ENCODE results near the gene GLI3.
A peak's percentile ranks its signal among the peaks of the same experiment; 100 is the strongest.

The GLI3 gene

GRCh38 chr7:41955893-41956675, 280.9 kb downstream of the GLI3 start (continued):
- TF ChIP-seq INSM2 (tag by site-specific recombination; IDR thresholded peaks at IDR 0.05) = peak; percentile 92
- 0 out of 2 replicates have a peak, but pooled peaks have one; percentile 21 for TF ChIP-seq ZFHX2 (tag by site-specific recombination; conservative IDR thresholded peaks at IDR 0.05)
- TF ChIP-seq ZNF530 (tag by site-specific recombination; IDR thresholded peaks at IDR 0.05; ENCODE audit: low read depth) = no peak
- peak; percentile 99 for TF ChIP-seq ZSCAN30 (tag by site-specific recombination; IDR thresholded peaks at IDR 0.05)

GRCh38 chr7:41955451-41955850, 281.6 kb downstream of the GLI3 start:
- CTCF ChIA-PET = interaction anchor here (1.1 to 2.8 kb wide), 6 partner anchors 13 to 363 kb away, joined by 3 to 17 read pairs (median 12); no protein-coding TSS in a partner anchor
- TF ChIP-seq ZNF274 (IDR thresholded peaks at IDR 0.05; ENCODE audit: low read length) = no peak
- no peak for TF ChIP-seq ZNF274 (tag by site-specific recombination; IDR thresholded peaks at IDR 0.05; ENCODE audit: borderline replicate concordance)
- TF ChIP-seq ZNF24 (tag by site-specific recombination; IDR thresholded peaks at IDR 0.05) = no peak
- no peak for TF ChIP-seq ZBTB8A (tag by site-specific recombination; IDR thresholded peaks at IDR 0.05)
- no peak for TF ChIP-seq ZNF658 (tag by site-specific recombination; IDR thresholded peaks at IDR 0.05)
- TF ChIP-seq ZNF302 (tag by site-specific recombination; IDR thresholded peaks at IDR 0.05; ENCODE audit: low read depth) = no peak
- TF ChIP-seq ZNF692 (tag by site-specific recombination; IDR thresholded peaks at IDR 0.05) = no peak
- TF ChIP-seq ZSCAN18 (tag by site-specific recombination; IDR thresholded peaks at IDR 0.05) = no peak
- POLR2A ChIA-PET = no interaction called here
- Histone ChIP-seq H3K36me3 (ENCODE audit: control insufficient read depth in 2 of 2, insufficient read depth in 1 of 2, low read length in 2 of 2) (no peaks in the 10 kb centered on the region), H3K4me3 (ENCODE audit: low read depth, low read length) (no peak overlapping the region), H3K9me3 (ENCODE audit: control insufficient read depth, insufficient read depth, low read depth, low read length) (no peaks in the 10 kb centered on the region), H3K4me1 (ENCODE audit: control insufficient read depth, insufficient read depth, low read length) (peaks cover 11% of the 10 kb centered on the region; the same call in 1 of the 2 replicates), H3K27ac (ENCODE audit: extremely low read depth, low read depth, low read length) (no peak overlapping the region)

- Histone ChIP-seq H3K27ac (ENCODE audit: extremely low read depth, low read depth, low read length) (no peak overlapping the region), H3K4me1 (ENCODE audit: control insufficient read depth, insufficient read depth, low read length) (peaks cover 11% of the 10 kb centered on the region; the same call in 1 of the 2 replicates), H3K36me3 (ENCODE audit: control insufficient read depth in 2 of 2, insufficient read depth in 1 of 2, low read length in 2 of 2) (no peaks in the 10 kb centered on the region), H3K4me3 (ENCODE audit: low read depth, low read length) (no peak overlapping the region), H3K9me3 (ENCODE audit: control insufficient read depth, insufficient read depth, low read depth, low read length) (no peaks in the 10 kb centered on the region)
- POLR2A ChIA-PET = no interaction called here
- TF ChIP-seq ZNF24 (tag by site-specific recombination; IDR thresholded peaks at IDR 0.05) (no peak), ZNF548 (tag by site-specific recombination; IDR thresholded peaks at IDR 0.05) (no peak), ZNF184 (tag by site-specific recombination; IDR thresholded peaks at IDR 0.05) (no peak), ZNF140 (tag by site-specific recombination; IDR thresholded peaks at IDR 0.05) (no peak), OVOL3 (tag by site-specific recombination; IDR thresholded peaks at IDR 0.05) (no peak), KLF7 (tag by site-specific recombination; IDR thresholded peaks at IDR 0.05; ENCODE audit: borderline replicate concordance) (no peak), FEZF1 (tag by site-specific recombination; IDR thresholded peaks at IDR 0.05) (no peak), ZNF19 (tag by site-specific recombination; IDR thresholded peaks at IDR 0.05; ENCODE audit: low read depth) (no peak), ZNF133 (tag by site-specific recombination; IDR thresholded peaks at IDR 0.05) (no peak), ZNF202 (tag by site-specific recombination; IDR thresholded peaks at IDR 0.05; ENCODE audit: borderline replicate concordance) (no peak), ZNF544 (tag by site-specific recombination; IDR thresholded peaks at IDR 0.05) (no peak), ZNF670 (tag by site-specific recombination; IDR thresholded peaks at IDR 0.05; ENCODE audit: low read depth) (no peak), ZNF174 (tag by site-specific recombination; IDR thresholded peaks at IDR 0.05) (no peak)
- CTCF ChIA-PET = interaction anchor here (1.1 to 2.8 kb wide), 6 partner anchors 12 to 364 kb away, joined by 3 to 17 read pairs (median 12); no protein-coding TSS in a partner anchor
Measured at GRCh38 chr7:41954976-41955375, 282.0 kb downstream of the GLI3 start.
